Osteocyte (in vitro differentiated cells): ENCODE data around the gene IFI27. TPM values are rescaled to one million over a fixed set of nuclear protein-coding genes. Genes with fewer than 3 reads are reported as not detected.

Source experiments
- DNase-seq: peaks from one replicate; pipeline ENCODE4 v3.0.0; 2021; ENCODE audit warnings: mixed read lengths; ENCODE audit not compliant: unreplicated experiment; ENCODE audit errors: extremely low spot score
- H3K27ac Mint-ChIP-seq: one replicate; pipeline ENCODE4 v1.8.0; 2021; ENCODE audit warnings: mild to moderate bottlenecking, mixed read lengths; ENCODE audit not compliant: unreplicated experiment
- H3K27me3 Mint-ChIP-seq: one replicate; pipeline ENCODE4 v1.8.0; 2021; ENCODE audit warnings: mixed read lengths; ENCODE audit not compliant: unreplicated experiment
- H3K36me3 Mint-ChIP-seq: one replicate; pipeline ENCODE4 v1.8.0; 2021; ENCODE audit warnings: mixed read lengths; ENCODE audit not compliant: unreplicated experiment
- H3K4me1 Mint-ChIP-seq: one replicate; pipeline ENCODE4 v1.8.0; 2021; ENCODE audit warnings: mixed read lengths; ENCODE audit not compliant: unreplicated experiment
- H3K4me3 Mint-ChIP-seq: one replicate; pipeline ENCODE4 v1.8.0; 2021; ENCODE audit warnings: mild to moderate bottlenecking, moderate library complexity, mixed read lengths; ENCODE audit not compliant: unreplicated experiment
- H3K9me3 Mint-ChIP-seq: one replicate; pipeline ENCODE4 v1.8.0; 2021; ENCODE audit warnings: mixed read lengths; ENCODE audit not compliant: unreplicated experiment
- CTCF ChIP-seq: fragments of 200-600 bp; sonication (generic); IDR thresholded peaks from 2 replicates; pipeline ENCODE4 v1.5.0; 2021; ENCODE audit warnings: antibody characterized with exemption, mild to moderate bottlenecking, moderate library complexity
- total RNA-seq: library from RNA; stranded (reverse); gene quantifications from 2 replicates; pipeline ENCODE4 v1.2.1, GENCODE V29; 2021

Gene IFI27
- total RNA-seq, 1 donor from 2014 or later, result 2.6 TPM

DNA sequence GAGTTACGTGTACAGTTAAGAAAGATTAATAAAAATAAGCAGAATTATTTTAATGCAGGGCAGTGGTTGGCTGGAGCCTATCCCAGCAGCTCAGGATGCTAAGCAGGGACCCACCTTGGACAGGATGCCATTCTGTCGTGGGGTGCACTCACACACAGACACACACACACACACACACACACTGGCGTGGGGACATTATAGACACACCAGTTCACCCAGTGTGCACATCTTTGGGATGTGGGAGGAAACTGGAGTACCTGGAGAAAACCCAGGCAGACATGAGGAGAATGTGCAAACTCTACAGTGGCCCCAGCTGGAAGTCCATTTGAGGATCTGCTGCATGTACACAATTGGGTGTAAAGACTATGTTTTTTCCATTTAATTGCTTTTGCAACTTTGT, 31.7 kb downstream of the IFI27 start:
- H3K27ac Mint-ChIP-seq, result no peak overlapping the region
- no peaks in the 10 kb centered on the region for H3K9me3 Mint-ChIP-seq
- H3K36me3 Mint-ChIP-seq, result no peaks in the 10 kb centered on the region
- H3K4me3 Mint-ChIP-seq, result no peak overlapping the region
- peaks cover 16% of the 10 kb centered on the region for H3K27me3 Mint-ChIP-seq
- DNase-seq, result peak; percentile 60
- TF ChIP-seq CTCF, result no peak
- H3K4me1 Mint-ChIP-seq, result no peaks in the 10 kb centered on the region

DNA sequence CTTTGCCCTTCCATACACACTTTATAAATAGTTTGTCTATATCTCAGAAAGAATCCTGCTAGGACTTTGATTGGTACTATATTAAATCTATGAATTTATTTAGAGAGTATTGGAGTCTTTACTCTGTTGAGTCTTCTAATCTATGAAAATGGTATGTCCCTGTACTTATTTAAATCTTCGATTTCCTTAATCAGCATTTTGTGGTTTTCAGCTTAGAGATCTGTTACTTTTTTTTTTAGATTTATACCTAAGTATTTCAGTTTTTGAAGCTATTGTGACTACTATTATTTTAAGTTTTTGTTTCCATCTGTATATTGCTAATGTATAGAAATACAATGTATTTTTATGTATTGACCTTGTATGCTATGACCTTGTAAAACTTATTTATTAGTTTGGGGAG, 32.3 kb downstream of the IFI27 start:
- TF ChIP-seq CTCF, result no peak
- Mint-ChIP-seq H3K27ac (no peak overlapping the region), H3K4me3 (no peak overlapping the region), H3K27me3 (peaks cover 14% of the 10 kb centered on the region), H3K36me3 (no peaks in the 10 kb centered on the region), H3K4me1 (no peaks in the 10 kb centered on the region), H3K9me3 (no peaks in the 10 kb centered on the region)
- DNase-seq, result no peak

DNA sequence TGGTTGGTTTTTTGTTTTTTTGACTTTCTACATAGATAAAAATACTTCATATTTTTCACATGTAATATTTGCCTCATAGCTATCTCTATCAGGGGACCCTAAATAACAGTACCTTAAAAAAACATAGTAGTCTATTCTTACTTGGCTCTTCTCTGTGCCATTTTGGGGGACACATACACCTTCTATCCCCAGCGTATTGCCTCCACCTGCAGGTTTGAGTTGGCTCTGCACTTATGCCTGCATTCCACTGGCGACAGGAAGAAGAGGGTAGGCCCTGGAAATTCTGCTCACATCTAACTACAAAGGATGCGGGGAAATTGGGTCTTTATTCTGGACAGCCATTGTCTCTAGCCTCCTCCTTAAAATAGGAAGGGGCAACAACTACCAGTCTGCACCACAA, 32.7 kb downstream of the IFI27 start:
- no peaks in the 10 kb centered on the region for H3K36me3 Mint-ChIP-seq
- peaks cover 15% of the 10 kb centered on the region for H3K27me3 Mint-ChIP-seq

DNA sequence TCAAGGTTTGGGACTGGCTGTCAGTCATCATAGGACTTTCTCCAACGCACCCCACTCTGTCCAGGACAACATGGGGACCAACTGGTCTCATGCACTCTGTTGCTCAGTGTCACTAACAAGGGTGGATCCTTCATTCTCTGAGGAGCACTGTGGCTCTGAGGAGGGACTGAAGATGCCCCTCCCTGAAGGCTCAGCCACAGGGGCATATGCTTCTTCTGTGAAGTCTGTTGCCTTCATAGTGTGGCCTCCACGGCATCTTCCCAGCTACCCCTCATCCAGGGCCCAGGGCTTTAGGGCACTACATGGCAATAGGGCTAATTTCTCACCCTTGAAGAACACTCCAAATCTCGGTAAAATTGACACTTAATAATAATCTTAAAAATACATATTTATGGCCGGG, 33.2 kb downstream of the IFI27 start:
- no peak for TF ChIP-seq CTCF
- Mint-ChIP-seq H3K27ac (no peak overlapping the region), H3K9me3 (no peaks in the 10 kb centered on the region), H3K27me3 (peaks cover 20% of the 10 kb centered on the region), H3K4me1 (no peaks in the 10 kb centered on the region), H3K4me3 (no peak overlapping the region), H3K36me3 (no peaks in the 10 kb centered on the region)
- peak; percentile 30 for DNase-seq

More for the DNA sequence above, 32.7 kb downstream of the IFI27 start:
- peak; percentile 38 for TF ChIP-seq CTCF
- Mint-ChIP-seq H3K27ac (no peak overlapping the region), H3K9me3 (no peaks in the 10 kb centered on the region), H3K4me1 (no peaks in the 10 kb centered on the region), H3K4me3 (no peak overlapping the region)
- DNase-seq, result peak; percentile 32

- Mint-ChIP-seq H3K4me3 (no peak overlapping the region), H3K9me3 (no peaks in the 10 kb centered on the region), H3K27me3 (peaks cover 26% of the 10 kb centered on the region), H3K27ac (no peak overlapping the region), H3K36me3 (no peaks in the 10 kb centered on the region), H3K4me1 (no peaks in the 10 kb centered on the region)
- peak; percentile 48 for DNase-seq
- TF ChIP-seq CTCF, result no peak
These were observed 34.2 kb downstream of the IFI27 start for GRCh38 chr14:94144765-94145164.
